ENCODE measurements around the gene MMP12.

The MMP12 gene

DNA sequence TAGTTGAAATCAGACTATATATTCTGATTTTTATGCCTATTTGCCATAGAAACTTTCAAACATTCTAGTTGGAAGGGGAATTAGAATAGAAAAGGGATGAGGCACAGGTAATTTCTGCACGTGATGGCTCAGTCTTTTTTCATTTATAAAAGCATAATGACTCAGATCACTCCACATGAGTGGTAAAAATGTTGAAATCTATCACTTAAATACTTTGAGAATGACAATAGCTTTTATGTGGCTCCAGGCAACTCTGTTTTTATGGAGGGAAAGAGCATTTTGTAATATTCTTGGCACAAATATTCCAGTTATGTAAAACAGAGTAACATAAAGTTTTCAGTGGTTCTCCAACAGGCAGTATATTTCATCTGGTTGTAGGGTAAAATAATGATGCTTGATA, 25.5 kb downstream of the MMP12 start:
- DNase-seq: no peak

GRCh38 chr11:102846292-102846691, 28.5 kb downstream of the MMP12 start:
- no peak for DNase-seq

DNA sequence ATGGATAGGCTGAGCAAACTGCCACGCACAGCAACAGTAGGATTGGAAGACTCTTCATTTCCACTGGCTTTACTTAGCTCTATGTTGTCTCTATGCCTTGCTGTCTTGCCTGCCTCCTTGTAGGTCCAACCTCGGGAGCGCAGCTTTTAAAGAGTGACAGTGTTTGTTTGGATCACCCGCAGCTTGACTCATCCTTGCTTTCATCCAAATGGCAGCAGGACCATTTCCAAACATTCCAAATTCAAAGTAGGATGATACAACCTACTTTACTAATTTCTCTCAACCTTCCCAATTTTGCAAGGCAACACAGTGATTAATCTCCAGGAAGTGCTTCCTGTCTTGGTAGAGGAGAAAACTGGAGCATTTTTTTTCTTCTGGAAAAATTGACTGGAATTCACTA, 31.3 kb downstream of the MMP12 start, which contains the start of gene MMP3:
TSS of gene MMP3 (minus strand) at position 121 of the 400 bp plus-strand sequence. CDS start at position 58, 63 bp downstream.
- DNase-seq: no peak

GRCh38 chr11:102842930-102843329, 31.9 kb downstream of the MMP12 start:
- no peak for DNase-seq

- DNase-seq: no peak
These were observed 34.8 kb downstream of the MMP12 start for GRCh38 chr11:102840018-102840417.

- DNase-seq: no peak
These were observed 37.1 kb downstream of the MMP12 start for GRCh38 chr11:102837646-102838045.

DNA sequence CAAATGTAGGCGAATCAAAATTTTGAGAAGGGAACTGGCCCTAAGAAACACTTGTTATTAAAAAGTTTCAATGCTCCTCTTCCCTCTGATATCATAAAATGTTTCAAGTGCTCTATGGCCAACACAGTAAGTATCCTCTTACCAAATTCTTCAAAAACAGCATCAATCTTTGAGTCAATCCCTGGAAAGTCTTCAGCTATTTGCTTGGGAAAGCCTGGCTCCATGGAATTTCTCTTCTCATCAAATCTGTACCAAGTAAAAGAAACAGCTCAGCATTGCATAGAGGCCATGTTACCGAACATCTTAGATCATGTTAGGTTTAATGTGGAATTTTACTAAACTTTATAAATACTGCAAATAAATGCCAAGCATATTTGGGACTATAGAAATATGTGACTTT, 37.6 kb downstream of the MMP12 start:
- DNase-seq: no peak

DNA sequence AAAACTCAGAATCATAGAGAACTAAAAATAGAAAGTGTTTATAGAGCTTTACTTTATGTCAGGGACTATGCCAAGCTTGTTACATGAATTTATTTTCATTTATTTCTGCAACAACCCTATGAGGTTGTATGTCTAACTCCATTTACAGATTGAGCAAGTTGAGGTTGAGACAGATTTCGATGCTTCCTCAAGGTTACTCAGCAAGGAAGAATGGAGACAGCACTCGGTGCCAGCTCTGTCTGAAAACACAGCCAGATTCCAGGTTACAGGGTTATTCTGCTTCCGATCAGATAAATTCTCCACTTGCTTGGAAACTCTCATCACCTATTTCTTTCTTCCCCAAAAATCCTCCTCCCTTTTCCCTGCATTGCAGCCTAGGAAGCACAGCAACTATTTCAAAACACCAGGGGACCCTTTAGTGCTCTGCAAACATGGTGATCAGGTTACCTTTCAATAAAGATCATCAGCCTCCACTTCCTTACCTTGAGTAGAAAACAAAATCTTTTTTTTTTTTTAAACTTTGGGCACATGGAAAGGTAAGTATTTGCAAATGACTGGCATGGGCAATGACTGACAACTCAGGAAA, 38.4 kb downstream of the MMP12 start:
- DNase-seq: no peak

DNA sequence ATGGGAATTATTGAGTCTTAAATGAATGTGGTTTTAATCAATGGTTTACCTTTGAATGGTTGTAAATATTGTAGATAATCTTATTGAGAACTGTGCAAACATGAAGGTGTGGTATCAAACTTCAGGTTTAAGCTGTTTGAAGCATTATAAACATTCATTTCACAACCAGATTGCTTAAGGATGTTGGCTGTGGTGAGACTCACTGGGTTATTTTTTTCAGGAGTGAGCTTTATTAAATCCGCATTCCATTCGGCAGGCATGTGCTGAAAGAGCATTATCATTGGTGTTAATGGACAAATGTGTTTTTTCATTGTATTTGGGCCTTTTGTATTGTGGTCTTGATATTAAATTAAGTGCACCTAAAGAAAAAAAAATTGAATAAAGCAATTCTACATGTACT, 41.1 kb downstream of the MMP12 start:
- DNase-seq: no peak

DNA sequence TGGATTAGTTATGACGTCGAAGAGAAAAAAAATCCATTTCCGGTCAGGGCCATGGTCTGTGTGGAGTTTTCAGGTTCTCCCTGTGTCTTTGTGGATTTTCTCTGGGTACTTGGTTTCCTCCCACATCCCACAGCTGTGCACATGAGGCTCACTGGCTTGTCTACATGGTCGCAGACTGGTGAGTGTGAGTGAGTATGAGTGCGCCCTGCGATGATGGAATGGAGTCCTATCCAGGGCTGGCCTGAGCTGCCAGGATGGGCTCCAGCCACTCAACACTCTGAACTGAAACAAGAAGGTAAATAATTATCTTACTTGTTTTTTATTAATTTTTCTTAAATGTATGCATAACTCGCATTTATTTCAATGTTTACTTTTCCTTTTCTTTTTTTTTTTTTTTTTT, 42.2 kb downstream of the MMP12 start:
- no peak for DNase-seq

- DNase-seq: peak; percentile 78
These were observed 43.0 kb downstream of the MMP12 start for GRCh38 chr11:102831489-102832440.

GRCh38 chr11:102831128-102831488, 43.7 kb downstream of the MMP12 start:
- DNase-seq: no peak

DNA sequence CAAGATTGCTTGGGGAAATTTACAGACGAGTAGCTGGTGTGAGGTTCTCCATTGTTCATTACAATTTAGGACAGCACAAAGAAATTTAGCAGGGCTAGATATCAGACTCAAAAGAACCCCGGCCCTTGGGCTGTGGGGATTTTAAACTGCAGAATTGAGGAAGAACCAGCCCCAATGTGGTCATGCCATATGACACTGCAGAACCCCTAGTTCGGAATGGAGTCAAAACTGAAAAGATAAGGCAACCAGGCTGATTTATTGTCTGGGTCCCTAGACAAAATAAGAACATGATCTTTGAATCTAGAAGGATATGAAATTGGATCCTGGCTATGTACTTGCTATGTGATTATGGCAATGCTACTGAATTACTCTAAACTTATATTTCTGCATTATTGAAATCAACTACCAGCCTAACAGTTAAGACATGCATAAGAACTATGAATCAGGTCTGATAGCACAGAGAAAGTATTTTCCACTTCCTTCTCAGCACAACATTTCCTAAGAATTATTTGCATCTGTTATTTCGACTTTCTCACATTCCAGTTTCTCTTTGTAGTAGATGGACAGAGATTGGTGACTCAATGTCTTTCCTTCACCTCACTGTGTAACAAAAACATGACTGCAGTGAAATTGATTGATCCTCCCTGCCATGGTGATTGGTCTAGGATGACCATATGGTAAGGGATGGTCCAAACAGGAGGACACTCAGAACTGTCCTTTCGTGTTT, 44.6 kb downstream of the MMP12 start:
- DNase-seq: no peak

- DNase-seq: no peak
These were observed 45.3 kb downstream of the MMP12 start for GRCh38 chr11:102829316-102830000.

- no peak for DNase-seq
These were observed 50.2 kb downstream of the MMP12 start for GRCh38 chr11:102824556-102824955.

DNA sequence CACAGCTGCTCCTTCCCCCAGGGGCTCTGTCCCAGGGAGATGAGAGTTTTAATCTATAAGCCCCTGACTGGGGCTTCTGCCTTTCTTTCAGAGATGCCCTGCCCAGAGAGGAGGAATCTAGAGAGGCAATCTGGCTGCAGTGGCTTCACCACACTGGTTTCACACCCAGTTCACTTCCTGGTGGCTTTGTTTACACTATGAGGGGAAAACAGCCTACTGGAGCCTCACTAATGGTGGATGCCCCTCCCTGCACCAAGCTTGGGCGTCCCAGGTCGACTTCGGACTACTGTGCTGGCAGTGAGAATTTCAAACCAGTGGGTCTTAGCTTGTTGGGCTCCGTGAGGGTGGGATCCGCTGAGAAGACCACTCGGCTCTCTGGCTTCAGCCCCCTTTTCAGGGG, 55.3 kb downstream of the MMP12 start:
- DNase-seq: no peak

DNA sequence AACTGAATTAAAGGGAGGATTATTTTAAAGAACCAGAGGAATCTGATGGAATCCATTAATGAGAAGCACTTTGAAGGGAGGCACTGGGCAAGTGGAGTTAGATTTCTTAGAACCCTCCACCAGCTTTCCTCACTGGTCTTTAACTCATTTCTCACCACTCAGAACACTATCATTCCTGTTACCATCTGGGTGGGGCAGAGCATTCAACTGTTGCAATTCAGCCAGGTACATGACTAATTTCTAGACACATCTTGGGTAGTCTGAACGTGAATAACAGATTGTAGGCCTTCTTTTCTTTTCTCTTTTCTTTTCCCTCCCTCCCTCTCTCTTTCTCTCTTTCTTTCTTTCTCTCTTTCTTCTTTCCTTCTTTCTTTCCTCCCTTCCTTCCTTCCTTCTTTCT, 61.3 kb downstream of the MMP12 start:
- DNase-seq: no peak

Measured in right hindlimb (tissue), 1 donor.